Activated CD4-positive, alpha-beta T cell treated with anti-CD3 and anti-CD28 coated beads, Interleukin-2, amount 10 ng/mL, durations not matched to agents 7 days and 5 days (primary cell): ENCODE data around the gene RERE. TPM values are rescaled to one million over a fixed set of nuclear protein-coding genes. Genes with fewer than 3 reads are reported as not detected.

Experiments
- CTCF ChIA-PET: fragments of 350-600 bp; sonication (Branson Sonifier 250); formaldehyde crosslinking; loops from one replicate; lab custom pipeline; 2021; ENCODE audit warnings: antibody characterized with exemption; lab: Charles Lee
- POLR2A ChIA-PET: fragments of 350-600 bp; sonication (Branson Sonifier 250); formaldehyde crosslinking; loops from one replicate; lab custom pipeline; 2021; ENCODE audit warnings: antibody characterized with exemption; lab: Charles Lee
- DNase-seq: peaks from one replicate; pipeline ENCODE4 v3.0.0-alpha.2; 2020
- H3K27ac Mint-ChIP-seq: one replicate; pipeline ENCODE4 v1.8.0; 2021; ENCODE audit warnings: mild to moderate bottlenecking, moderate library complexity, mixed read lengths
- H3K27me3 Mint-ChIP-seq: one replicate; pipeline ENCODE4 v1.8.0; 2021; ENCODE audit warnings: mixed read lengths
- H3K36me3 Mint-ChIP-seq: one replicate; pipeline ENCODE4 v1.8.0; 2021; ENCODE audit warnings: low read depth, mixed read lengths
- H3K4me1 Mint-ChIP-seq: one replicate; pipeline ENCODE4 v1.8.0; 2021; ENCODE audit warnings: mixed read lengths
- H3K4me3 Mint-ChIP-seq: one replicate; pipeline ENCODE4 v1.8.0; 2021; ENCODE audit warnings: mild to moderate bottlenecking, moderate library complexity, mixed read lengths
- H3K9me3 Mint-ChIP-seq: one replicate; pipeline ENCODE4 v1.8.0; 2021; ENCODE audit warnings: mixed read lengths
- total RNA-seq, 2 experiments: library from RNA; stranded (reverse); gene quantifications; one replicate each; pipeline ENCODE4 v1.2.3, GENCODE V29; 2021

RERE gene
- total RNA-seq, 2 experiments from 2014 or later, result 68.5 to 68.7 TPM

DNA sequence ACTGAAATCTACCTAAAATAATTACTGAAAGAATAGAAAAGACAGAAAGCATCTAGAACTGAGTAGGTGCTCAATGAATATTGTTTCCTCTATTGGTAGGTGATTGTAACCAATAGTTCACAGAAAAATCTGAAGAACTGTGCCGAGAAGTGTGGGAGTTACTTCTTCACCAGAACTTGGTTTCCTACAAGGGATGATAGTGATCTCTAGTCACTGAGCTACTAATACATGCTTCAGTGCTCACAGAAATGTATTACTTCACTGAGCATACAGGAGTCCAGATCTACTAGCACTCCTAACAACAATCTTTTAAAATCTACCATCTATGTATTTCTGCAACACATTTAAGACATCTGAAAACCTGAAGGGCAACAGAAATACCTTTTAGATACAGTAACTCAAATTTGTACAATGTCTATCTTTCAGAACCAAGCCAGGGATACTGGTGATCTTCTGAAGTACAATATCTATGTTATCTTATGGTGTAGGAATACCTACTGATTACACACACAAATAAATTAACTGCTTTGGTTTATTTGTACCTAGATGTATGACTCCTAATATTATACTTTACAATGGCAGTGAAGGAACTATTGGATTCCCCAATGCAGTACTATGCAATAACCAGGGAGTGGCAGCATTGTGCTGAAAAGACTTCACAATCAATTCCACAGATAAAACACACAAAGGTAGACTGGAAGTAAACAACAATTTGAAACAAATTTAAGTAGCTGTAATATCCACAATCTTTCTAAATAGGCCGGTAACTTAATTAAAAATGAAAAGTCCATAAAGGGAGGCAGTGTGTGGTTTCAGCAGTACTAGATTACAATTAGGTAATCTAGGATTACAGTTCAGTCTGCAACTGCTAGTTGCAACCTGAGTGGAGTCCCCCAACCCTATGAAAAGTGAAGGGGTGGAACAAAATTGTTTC, 256.6 kb downstream of the RERE start:
- ChIA-PET CTCF (interaction anchor here (0.5 to 2.0 kb wide), 19 partner anchors 9 to 303 kb away, joined by 3 to 14 read pairs (median 3); no protein-coding TSS in a partner anchor), POLR2A (no interaction called here)
- Mint-ChIP-seq H3K36me3 (peaks cover 2% of the 10 kb centered on the region), H3K27me3 (no peaks in the 10 kb centered on the region), H3K9me3 (no peaks in the 10 kb centered on the region), H3K4me3 (no peak overlapping the region), H3K4me1 (peaks cover 29% of the 10 kb centered on the region), H3K27ac (peak overlapping the region; percentile 51)
- peak; percentile 59 for DNase-seq

DNA sequence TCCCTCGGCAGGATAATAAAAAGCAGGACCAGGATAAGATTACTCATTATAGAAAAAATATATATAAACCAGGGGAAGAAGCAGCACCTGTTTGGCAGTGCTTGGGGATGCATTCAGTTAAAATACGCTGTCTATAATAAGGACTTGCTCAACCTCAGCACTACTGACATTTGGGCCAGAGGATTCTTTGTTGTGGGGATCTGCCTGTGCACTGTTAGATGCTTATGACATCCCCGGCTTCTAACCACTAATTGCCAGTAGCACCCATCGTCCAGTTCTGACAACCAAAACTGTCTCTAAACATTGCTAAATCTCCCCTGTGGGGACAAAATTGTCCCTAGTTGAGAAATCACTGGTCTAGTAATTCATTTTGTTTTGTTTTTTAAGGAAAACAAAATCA, 257.4 kb downstream of the RERE start:
- DNase-seq, result no peak
- H3K27ac Mint-ChIP-seq, result no peak overlapping the region
- ChIA-PET CTCF (interaction anchor here (0.8 to 1.9 kb wide), 3 partner anchors 50 to 168 kb away, joined by 3 to 8 read pairs (median 3); no protein-coding TSS in a partner anchor), POLR2A (no interaction called here)
- H3K27me3 Mint-ChIP-seq, result no peaks in the 10 kb centered on the region
- H3K9me3 Mint-ChIP-seq, result no peaks in the 10 kb centered on the region
- peaks cover 6% of the 10 kb centered on the region for H3K36me3 Mint-ChIP-seq
- H3K4me3 Mint-ChIP-seq, result no peak overlapping the region
- peaks cover 38% of the 10 kb centered on the region for H3K4me1 Mint-ChIP-seq

DNA sequence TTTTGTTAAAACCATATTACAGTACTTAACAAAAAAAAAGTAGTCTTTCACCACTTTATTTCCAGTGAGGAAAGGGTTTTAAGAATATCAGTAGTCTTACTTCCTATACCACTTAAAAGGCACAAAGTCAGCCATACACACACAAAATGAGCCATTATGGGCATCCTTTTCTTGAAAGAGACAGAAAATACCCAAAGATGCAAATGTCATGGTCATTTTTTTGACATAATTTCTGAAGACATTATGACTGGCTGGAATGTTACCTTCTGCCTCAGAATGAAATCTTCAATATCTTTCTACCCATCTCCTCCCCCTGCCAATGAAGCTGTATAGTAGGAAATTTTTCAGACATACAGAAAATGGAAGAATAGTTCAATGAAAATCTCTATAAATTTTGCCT, 261.9 kb downstream of the RERE start:
- DNase-seq, result no peak
- Mint-ChIP-seq H3K9me3 (no peaks in the 10 kb centered on the region), H3K4me1 (peaks cover 46% of the 10 kb centered on the region), H3K36me3 (peaks cover 13% of the 10 kb centered on the region), H3K4me3 (no peak overlapping the region), H3K27ac (no peak overlapping the region), H3K27me3 (no peaks in the 10 kb centered on the region)
- CTCF ChIA-PET, result interaction anchor here (0.6 to 1.6 kb wide), 5 partner anchors 9 to 450 kb away, joined by 3 to 4 read pairs (median 4); no protein-coding TSS in a partner anchor
- POLR2A ChIA-PET, result no interaction called here

DNA sequence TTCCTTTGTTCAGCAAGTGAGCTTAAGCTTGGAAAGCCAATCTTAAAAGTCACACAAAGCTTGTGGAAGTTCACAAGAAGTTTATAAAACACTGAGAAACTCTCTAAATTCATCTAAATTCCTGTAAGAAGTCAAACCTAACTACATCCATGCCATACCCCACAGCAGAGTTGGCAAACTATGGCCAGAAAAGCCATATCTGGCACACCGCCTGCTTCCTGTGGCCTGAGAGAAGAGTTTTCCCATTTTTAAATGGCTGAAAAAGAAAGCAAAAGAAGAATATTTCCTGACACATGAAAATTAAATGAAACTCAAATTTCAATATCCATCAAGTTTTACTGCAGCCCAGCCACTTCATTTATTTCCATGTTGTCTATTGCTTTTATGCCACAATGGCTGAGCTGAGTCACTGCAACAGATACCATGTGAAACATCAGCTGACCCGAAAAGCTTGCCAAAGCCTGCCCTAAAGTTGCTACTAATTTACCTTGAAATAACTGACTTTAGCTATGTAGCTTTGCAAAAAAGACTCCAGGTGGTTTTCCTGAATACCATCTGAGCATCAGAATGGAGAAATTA, 262.4 kb downstream of the RERE start:
- H3K4me3 Mint-ChIP-seq, result no peak overlapping the region
- no peak overlapping the region for H3K27ac Mint-ChIP-seq
- peaks cover 13% of the 10 kb centered on the region for H3K36me3 Mint-ChIP-seq
- ChIA-PET POLR2A (no interaction called here), CTCF (interaction anchor here (0.6 to 1.6 kb wide), 9 partner anchors 8 to 1401 kb away, joined by 3 to 5 read pairs (median 4); no protein-coding TSS in a partner anchor)
- no peak for DNase-seq
- H3K4me1 Mint-ChIP-seq, result peaks cover 41% of the 10 kb centered on the region
- no peaks in the 10 kb centered on the region for H3K9me3 Mint-ChIP-seq
- H3K27me3 Mint-ChIP-seq, result no peaks in the 10 kb centered on the region

DNA sequence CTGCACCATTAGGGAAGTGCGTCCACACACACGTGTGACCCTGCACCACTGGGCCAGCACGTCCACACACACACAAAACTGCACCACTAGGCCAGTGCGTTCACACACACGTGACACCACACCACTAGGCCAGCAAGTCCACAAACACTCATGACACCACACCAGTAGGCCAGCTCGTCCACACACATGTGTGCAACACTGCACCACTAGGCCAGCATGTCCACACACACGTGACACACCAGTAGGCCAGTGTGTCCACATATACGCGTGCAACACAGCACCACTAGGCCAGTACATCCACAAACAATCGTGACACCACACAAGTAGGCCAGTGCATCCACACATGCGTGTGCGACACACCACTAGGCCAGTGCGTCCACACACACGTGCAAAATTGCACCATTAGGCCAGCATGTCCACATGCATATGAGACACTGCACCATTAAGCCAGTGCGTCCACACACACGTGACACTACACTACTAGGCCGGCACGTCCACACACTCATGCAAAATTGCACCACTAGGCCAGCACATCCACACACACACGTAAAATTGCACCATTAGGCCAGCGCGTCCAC, 264.5 kb downstream of the RERE start:
- H3K27ac Mint-ChIP-seq, result no peak overlapping the region

DNA sequence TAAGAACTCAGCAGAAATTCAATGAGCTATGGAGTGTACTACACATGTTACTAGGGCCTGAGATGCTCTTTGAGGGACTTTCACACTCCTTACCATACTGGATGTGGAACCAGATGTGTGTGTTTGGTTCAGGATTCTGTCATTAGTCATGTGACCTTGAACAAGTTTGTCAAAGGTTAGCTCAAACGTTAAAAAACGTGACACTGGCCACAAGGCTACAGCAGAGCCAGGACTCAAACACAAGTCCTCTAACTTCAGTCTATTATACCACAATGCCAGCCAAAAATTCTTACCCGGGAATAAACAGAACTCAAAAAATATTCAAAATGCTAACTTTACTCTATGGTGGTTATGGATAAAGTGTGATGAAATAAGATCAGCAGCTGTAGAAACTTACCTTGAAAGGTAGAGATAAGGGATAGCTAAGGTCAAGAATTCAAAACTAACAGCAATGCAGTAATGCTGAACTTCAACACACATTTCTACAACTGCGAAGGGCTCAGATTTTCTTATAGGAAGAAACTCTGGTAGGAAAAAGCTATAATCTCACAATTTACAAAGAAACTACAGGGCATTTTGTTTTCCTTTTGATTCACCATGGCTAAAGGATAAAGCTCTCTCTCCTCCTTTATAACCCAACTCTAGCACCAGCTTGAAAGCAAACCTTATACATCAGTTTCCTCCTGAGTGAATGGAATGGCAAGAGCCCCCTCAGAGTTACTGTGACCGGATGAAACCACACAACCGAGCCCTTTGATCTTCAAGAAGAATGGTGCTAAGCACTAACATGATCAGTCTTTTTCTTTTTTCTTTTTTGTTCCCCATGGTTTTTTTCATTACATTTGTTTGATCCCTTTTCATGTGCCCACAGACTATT, 265.6 kb downstream of the RERE start:
- Mint-ChIP-seq H3K9me3 (no peaks in the 10 kb centered on the region), H3K27me3 (no peaks in the 10 kb centered on the region)
- POLR2A ChIA-PET, result interaction anchor here (1.0 kb wide), 1 partner anchor 29 kb away, joined by 3 read pairs; no protein-coding TSS in a partner anchor

More for the DNA sequence above, 264.5 kb downstream of the RERE start:
- peaks cover 13% of the 10 kb centered on the region for H3K36me3 Mint-ChIP-seq
- POLR2A ChIA-PET, result no interaction called here
- peaks cover 36% of the 10 kb centered on the region for H3K4me1 Mint-ChIP-seq
- DNase-seq, result no peak
- H3K27me3 Mint-ChIP-seq, result no peaks in the 10 kb centered on the region
- no peak overlapping the region for H3K4me3 Mint-ChIP-seq
- no peaks in the 10 kb centered on the region for H3K9me3 Mint-ChIP-seq
- CTCF ChIA-PET, result interaction anchor here (1.2 kb wide), 1 partner anchor 10 kb away, joined by 3 read pairs; no protein-coding TSS in a partner anchor

DNA sequence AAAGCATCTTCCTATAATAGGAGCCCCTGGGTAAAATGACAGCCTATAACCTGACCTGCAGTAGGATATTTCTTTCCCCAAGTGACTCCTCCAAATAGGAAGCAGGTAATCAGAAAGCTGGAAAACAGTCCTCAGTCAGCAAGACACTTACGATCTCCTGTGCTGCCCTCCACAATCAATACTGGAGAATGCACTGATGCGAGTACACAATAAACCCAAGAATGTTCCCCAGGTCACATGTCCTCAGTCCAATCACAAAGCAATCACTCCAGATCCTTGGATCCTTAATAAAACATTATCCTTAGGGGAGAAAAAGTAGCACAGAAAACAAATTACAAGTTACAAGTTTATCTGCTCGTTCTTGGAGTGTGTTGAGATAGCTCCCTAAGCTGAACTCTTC, 266.4 kb downstream of the RERE start:
- no peak overlapping the region for H3K27ac Mint-ChIP-seq
- no peaks in the 10 kb centered on the region for H3K9me3 Mint-ChIP-seq
- ChIA-PET CTCF (interaction anchor here (0.6 to 2.6 kb wide), 3 partner anchors 11 to 298 kb away, joined by 3 to 7 read pairs (median 5); no protein-coding TSS in a partner anchor), POLR2A (interaction anchor here (1.0 kb wide), 1 partner anchor 28 kb away, joined by 3 read pairs; no protein-coding TSS in a partner anchor)
- H3K36me3 Mint-ChIP-seq, result peaks cover 18% of the 10 kb centered on the region
- H3K4me3 Mint-ChIP-seq, result no peak overlapping the region
- no peak for DNase-seq
- H3K27me3 Mint-ChIP-seq, result no peaks in the 10 kb centered on the region
- H3K4me1 Mint-ChIP-seq, result peaks cover 35% of the 10 kb centered on the region

More for the DNA sequence above, 265.6 kb downstream of the RERE start:
- DNase-seq, result no peak
- H3K36me3 Mint-ChIP-seq, result peaks cover 13% of the 10 kb centered on the region
- H3K27ac Mint-ChIP-seq, result no peak overlapping the region
- H3K4me1 Mint-ChIP-seq, result peaks cover 36% of the 10 kb centered on the region
- H3K4me3 Mint-ChIP-seq, result no peak overlapping the region
- CTCF ChIA-PET, result interaction anchor here (1.1 to 2.6 kb wide), 4 partner anchors 9 to 297 kb away, joined by 3 to 7 read pairs (median 4); no protein-coding TSS in a partner anchor

DNA sequence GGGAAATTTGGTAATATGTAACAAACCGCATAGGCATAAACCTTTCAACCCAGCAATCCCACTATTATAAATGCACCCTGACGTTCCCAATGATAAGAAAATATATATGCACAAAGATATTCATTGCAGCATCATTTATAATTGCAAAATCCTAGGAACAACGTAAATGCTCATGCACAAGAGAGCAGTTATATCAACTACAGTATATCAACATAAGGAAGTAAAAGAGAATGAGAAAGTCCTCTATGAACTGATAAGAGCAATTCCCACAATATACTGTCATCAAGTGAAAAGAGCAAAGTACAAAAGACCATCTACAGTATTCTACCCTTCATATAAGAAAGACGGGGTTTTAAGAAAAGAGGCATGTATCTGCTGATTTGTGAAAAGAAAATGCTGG, 269.6 kb downstream of the RERE start:
- DNase-seq, result no peak
- Mint-ChIP-seq H3K4me1 (peaks cover 19% of the 10 kb centered on the region), H3K27ac (no peak overlapping the region), H3K9me3 (peaks cover 8% of the 10 kb centered on the region), H3K4me3 (no peak overlapping the region), H3K27me3 (no peaks in the 10 kb centered on the region), H3K36me3 (peaks cover 28% of the 10 kb centered on the region)
- ChIA-PET POLR2A (no interaction called here), CTCF (no interaction called here)

DNA sequence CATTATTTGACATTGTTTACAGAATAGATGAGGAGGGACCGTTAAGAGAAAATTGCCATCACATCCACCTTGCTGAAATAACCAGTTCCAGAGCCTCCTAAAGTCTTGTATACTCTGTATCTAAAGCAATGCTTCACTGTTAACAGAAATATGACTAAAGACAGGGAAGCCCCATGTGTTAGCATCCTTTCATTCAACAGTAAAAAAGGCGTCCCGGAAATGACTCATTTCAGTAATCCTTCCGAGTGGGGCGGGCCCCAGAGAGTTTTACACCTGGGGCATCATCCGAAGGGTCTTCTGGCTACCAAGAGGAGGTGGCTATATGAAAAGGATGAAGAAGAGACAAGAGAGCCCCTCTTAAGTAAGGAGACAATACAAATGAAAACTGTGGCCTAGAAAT, 272.4 kb downstream of the RERE start:
- H3K27me3 Mint-ChIP-seq, result no peaks in the 10 kb centered on the region
- CTCF ChIA-PET, result no interaction called here
- DNase-seq, result no peak
- no peak overlapping the region for H3K4me3 Mint-ChIP-seq
- POLR2A ChIA-PET, result no interaction called here
- peaks cover 33% of the 10 kb centered on the region for H3K36me3 Mint-ChIP-seq
- H3K4me1 Mint-ChIP-seq, result peaks cover 19% of the 10 kb centered on the region
- peak overlapping the region; percentile 31 for H3K27ac Mint-ChIP-seq
- H3K9me3 Mint-ChIP-seq, result peaks cover 8% of the 10 kb centered on the region

DNA sequence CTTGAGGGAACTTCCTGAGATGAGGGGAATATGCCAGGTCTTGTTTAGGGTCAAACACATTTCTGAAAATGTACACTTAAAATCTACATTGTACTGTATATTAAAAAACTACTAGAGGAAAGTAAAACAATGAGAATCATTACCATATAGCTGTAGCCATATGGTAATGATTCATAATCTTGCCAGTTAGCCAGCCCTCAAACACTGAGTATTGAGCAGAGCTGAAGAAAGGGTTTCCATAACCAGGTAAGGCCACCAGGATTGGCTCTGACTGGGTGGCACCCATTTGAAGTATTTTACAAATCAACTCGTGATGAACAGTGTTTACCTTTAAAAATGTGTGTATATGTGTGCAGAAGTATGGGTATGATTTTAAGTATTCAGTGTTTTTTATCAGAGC, 272.8 kb downstream of the RERE start:
- Mint-ChIP-seq H3K9me3 (peaks cover 8% of the 10 kb centered on the region), H3K36me3 (peaks cover 35% of the 10 kb centered on the region), H3K27me3 (no peaks in the 10 kb centered on the region), H3K27ac (no peak overlapping the region), H3K4me1 (peaks cover 22% of the 10 kb centered on the region), H3K4me3 (no peak overlapping the region)
- DNase-seq, result no peak
- CTCF ChIA-PET, result no interaction called here
- POLR2A ChIA-PET, result no interaction called here

DNA sequence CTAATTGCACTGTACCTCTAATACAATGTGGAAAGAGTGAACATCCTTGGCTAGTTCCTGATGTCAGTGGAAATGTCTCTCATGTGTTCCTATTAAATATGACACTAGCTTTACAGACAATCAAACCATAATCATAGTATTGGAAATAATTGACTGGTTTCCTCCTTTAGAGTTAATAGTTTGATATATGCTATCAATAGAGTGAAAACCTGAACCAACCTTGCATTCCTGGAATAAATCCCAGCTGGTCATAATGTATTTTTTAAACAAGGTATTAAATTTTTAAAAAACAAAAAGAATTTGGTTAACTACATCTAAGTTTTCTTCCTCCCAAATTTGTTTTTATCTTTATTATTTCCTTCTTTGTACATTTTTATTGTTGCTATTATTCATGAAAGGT, 273.5 kb downstream of the RERE start:
- Mint-ChIP-seq H3K4me1 (peaks cover 29% of the 10 kb centered on the region), H3K9me3 (peaks cover 8% of the 10 kb centered on the region), H3K4me3 (no peak overlapping the region), H3K36me3 (peaks cover 37% of the 10 kb centered on the region), H3K27ac (no peak overlapping the region), H3K27me3 (no peaks in the 10 kb centered on the region)
- DNase-seq, result no peak
- ChIA-PET CTCF (no interaction called here), POLR2A (no interaction called here)
